Measurements from ENCODE around the gene ST7. TPM values are rescaled to one million over a fixed set of nuclear protein-coding genes. Genes with fewer than 3 reads are reported as not detected.

Gene ST7
- total and polyA plus RNA-seq, 2 experiments from 2014 or later: 9.9 to 18.3 TPM

- TF ChIP-seq ZNF331 (CRISPR knock-in tag; IDR thresholded peaks at IDR 0.05; ENCODE audit: low read depth): no peak
- TF ChIP-seq CREB1 (CRISPR knock-in tag; IDR thresholded peaks at IDR 0.05; ENCODE audit: low read depth): no peak
These were observed 68.1 kb downstream of the ST7 start (continued) for GRCh38 chr7:117021366-117021765.

- H3K4me3 ChIP-seq: no peak overlapping the region
- TF ChIP-seq CTCF (conservative IDR thresholded peaks at IDR 0.05; ENCODE audit: low read depth in 2 of 2) (no peak), NANOG (IDR thresholded peaks at IDR 0.05; ENCODE audit: borderline replicate concordance) (no peak)
These were observed 68.7 kb downstream of the ST7 start for GRCh38 chr7:117021986-117022385.

GRCh38 chr7:117023325-117023854, 70.1 kb downstream of the ST7 start:
- DNase-seq (ENCODE audit: low spot score): no peak
- no peaks in the 10 kb centered on the region for H3F3A ChIP-seq (replicated peaks; ENCODE audit: low read depth)
- no peak overlapping the region for H3K27ac Mint-ChIP-seq
- H3K27ac ChIP-seq (ENCODE audit: low read depth): no peak overlapping the region
- H3K27me3 Mint-ChIP-seq (ENCODE audit: insufficient read depth, low read depth, poor library complexity): no peaks in the 10 kb centered on the region
- no peaks in the 10 kb centered on the region for H3K36me3 Mint-ChIP-seq (ENCODE audit: low read depth)
- H3K27me3 ChIP-seq (ENCODE audit: insufficient read depth): no peaks in the 10 kb centered on the region
- H3K9me2 ChIP-seq (ENCODE audit: insufficient read depth): no peaks in the 10 kb centered on the region
- H2AFZ ChIP-seq: no peak overlapping the region
- H3K9me3 Mint-ChIP-seq: no peaks in the 10 kb centered on the region
- H3K4me3 Mint-ChIP-seq: no peak overlapping the region
- H3K79me2 ChIP-seq (replicated peaks; ENCODE audit: insufficient read depth): no peaks in the 10 kb centered on the region; the same call in 1 of the 2 replicates
- no peak for ATAC-seq
- H3K36me3 ChIP-seq (ENCODE audit: insufficient read depth): no peaks in the 10 kb centered on the region
- H4K20me1 ChIP-seq (replicated peaks; ENCODE audit: insufficient read depth): no peaks in the 10 kb centered on the region
- no peak overlapping the region for H3K4me2 ChIP-seq
- peaks cover 10% of the 10 kb centered on the region for H3K4me1 ChIP-seq (ENCODE audit: insufficient read depth)
- peaks cover 5% of the 10 kb centered on the region; the same call in 2 of the 3 replicates for H3K4me1 Mint-ChIP-seq
- no peak overlapping the region for H3K4me3 ChIP-seq
- TF ChIP-seq ZNF114 (CRISPR knock-in tag; IDR thresholded peaks at IDR 0.05) (no peak), ETS1 (IDR thresholded peaks at IDR 0.05) (no peak), CREB1 (CRISPR knock-in tag; IDR thresholded peaks at IDR 0.05; ENCODE audit: low read depth) (no peak), JUNB (IDR thresholded peaks at IDR 0.05; ENCODE audit: unreplicated experiment) (no peak), STAT1 (IDR thresholded peaks at IDR 0.05; ENCODE audit: unreplicated experiment) (no peak), ZNF331 (CRISPR knock-in tag; IDR thresholded peaks at IDR 0.05; ENCODE audit: low read depth) (no peak), REST (IDR thresholded peaks at IDR 0.05; ENCODE audit: unreplicated experiment) (no peak), EZH2phosphoT487 (IDR thresholded peaks at IDR 0.05; ENCODE audit: unreplicated experiment) (no peak), NANOG (IDR thresholded peaks at IDR 0.05; ENCODE audit: borderline replicate concordance) (no peak), POLR2AphosphoS5 (IDR thresholded peaks at IDR 0.05; ENCODE audit: low read depth) (no peak), EZH2 (IDR thresholded peaks at IDR 0.05; ENCODE audit: low read depth, unreplicated experiment) (no peak), CTCF (conservative IDR thresholded peaks at IDR 0.05; ENCODE audit: low read depth in 2 of 2) (no peak)

More at GRCh38 chr7:117021986-117022385, 68.7 kb downstream of the ST7 start:
- DNase-seq (ENCODE audit: low spot score) (no peak), ATAC-seq (no peak)
- Histone ChIP-seq H3K79me2 (replicated peaks; ENCODE audit: insufficient read depth) (no peaks in the 10 kb centered on the region; the same call in 1 of the 2 replicates), H3K4me1 (ENCODE audit: insufficient read depth) (peaks cover 10% of the 10 kb centered on the region), H3K4me2 (no peak overlapping the region), H2AFZ (no peak overlapping the region), H3K36me3 (ENCODE audit: insufficient read depth) (no peaks in the 10 kb centered on the region), H3K27ac (ENCODE audit: low read depth) (no peak overlapping the region), H3K9me2 (ENCODE audit: insufficient read depth) (no peaks in the 10 kb centered on the region), H3F3A (replicated peaks; ENCODE audit: low read depth) (no peaks in the 10 kb centered on the region), H4K20me1 (replicated peaks; ENCODE audit: insufficient read depth) (no peaks in the 10 kb centered on the region), H3K27me3 (ENCODE audit: insufficient read depth) (no peaks in the 10 kb centered on the region)
- H3K4me1 Mint-ChIP-seq: peaks cover 5% of the 10 kb centered on the region; the same call in 2 of the 3 replicates
- no peaks in the 10 kb centered on the region for H3K27me3 Mint-ChIP-seq (ENCODE audit: insufficient read depth, low read depth, poor library complexity)
- H3K27ac Mint-ChIP-seq: no peak overlapping the region
- no peaks in the 10 kb centered on the region for H3K9me3 Mint-ChIP-seq
- no peaks in the 10 kb centered on the region for H3K36me3 Mint-ChIP-seq (ENCODE audit: low read depth)
- no peak overlapping the region for H3K4me3 Mint-ChIP-seq
